ENCODE results near the gene COL4A2.

COL4A2 gene

DNA sequence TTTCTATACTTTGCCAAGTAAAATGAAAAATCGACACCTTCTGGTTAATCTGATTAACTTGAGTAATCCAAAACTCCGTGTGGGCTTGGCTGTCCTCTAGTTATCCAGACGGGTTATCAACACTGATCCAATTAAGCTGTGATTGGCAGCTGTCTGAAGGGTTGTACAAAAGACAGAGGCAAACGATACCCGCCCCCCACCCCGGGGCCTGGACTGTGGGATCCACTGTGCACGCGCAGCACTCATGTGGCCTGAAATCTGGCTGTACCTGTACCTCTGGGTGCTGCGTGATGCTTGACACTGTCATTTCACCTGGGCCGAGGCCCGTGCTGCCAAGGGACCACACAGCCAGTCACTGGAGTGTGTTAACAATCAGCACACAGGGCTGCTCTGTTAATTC is 53.5 kb downstream of the COL4A2 start:
- no peak for DNase-seq

DNA sequence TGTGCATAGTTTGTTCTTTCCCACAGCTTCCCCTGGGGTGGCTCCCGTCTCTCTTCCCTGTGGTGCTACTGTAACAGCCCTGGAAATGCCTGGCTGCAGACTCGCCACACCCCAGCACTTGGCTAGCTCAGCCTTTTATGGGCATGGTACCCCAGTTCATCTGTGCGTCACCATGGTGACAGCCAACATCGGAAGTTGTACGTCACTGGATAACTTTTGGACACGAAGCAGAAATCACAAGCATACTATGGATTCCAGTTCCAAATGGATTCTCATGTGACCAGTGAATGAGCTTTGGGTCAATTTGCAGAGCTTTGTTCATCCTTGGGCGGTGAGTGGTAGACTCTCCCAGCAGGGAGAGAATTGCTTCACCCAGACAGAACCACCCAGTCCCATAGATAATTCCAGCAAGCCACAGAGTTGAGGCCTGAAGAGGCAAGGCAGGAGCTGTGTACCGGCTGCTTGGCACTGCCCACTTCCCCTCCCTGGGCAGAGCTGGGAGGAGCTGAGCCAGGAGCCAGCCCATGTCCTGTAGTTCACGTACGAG is 54.4 kb downstream of the COL4A2 start:
- DNase-seq, result no peak

DNA sequence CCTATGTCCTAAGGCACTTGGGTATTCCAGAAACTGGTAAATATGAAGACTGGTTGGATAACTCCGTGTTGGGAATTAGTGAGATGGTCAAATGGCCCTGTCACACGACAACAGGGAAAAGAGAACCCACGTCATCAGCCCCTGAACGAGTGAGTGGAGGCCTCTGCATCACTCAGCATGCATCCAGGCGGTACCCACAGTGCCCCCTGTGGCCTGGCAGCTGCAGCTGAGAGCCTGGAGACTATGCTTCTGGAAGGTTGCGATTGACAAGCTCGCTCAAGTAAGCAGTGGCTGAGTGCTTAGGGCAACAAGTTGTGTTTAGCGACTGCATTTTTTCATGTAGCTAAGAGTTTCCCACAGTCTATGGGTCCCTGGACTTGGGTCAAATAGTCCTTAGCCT is 55.9 kb downstream of the COL4A2 start:
- no peak for DNase-seq

DNA sequence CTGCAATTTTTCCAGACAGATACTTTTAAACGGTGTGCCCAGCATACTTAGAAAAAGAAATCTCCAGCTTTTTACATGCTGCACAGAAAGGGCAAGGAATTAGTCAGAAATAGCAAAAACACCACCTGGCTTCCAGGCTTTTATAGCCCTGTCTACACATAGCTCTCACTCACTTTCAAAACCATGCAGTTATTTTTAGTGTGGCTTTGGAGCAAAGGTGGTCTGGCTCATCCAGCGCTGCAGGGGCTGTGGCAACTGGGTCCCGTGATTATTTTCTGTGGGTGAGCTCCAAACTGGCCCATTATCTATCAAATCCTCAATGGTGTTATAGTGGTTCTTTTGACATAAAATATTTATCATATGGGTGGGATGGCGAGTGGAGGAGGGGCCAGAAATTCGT is 57.0 kb downstream of the COL4A2 start:
- no peak for DNase-seq

DNA sequence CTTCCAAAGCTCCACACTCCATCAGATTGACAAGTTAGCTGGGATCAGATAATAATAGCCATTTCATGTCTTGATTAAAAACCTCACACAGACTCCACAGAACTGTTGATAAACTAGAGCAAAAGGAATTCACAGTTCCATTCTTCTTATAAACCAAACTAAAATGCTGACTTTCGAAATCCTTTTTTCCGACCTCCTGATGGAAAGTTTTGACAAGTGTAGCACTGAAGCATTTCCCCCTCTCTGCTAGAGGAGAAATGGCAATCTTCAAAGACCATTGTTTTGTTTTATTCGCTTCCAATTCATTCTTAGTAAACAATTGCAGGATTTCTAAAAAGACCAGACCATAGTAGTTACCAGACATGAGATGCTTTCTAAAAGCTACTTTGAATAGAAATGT is 58.8 kb downstream of the COL4A2 start:
- no peak for DNase-seq

DNA sequence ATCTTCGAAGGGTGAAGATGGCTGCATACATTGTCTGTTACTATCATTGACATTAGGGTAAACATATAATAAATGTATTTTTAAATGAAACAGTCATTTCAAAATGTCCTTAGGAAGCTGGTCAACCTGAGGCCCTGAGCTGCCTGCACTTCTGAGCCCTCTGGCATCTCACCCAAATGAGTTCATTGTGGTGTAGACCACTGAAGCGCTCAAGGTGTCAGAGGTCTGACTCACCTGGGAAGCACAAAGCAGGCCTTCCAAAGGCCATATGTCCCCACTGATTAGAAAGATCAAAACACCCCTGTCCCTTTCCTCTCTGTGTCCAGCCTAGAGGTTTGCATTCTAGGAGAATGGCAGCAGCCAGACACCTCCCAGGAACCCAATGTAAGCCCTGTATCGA is 59.6 kb downstream of the COL4A2 start:
- DNase-seq, result no peak

DNA sequence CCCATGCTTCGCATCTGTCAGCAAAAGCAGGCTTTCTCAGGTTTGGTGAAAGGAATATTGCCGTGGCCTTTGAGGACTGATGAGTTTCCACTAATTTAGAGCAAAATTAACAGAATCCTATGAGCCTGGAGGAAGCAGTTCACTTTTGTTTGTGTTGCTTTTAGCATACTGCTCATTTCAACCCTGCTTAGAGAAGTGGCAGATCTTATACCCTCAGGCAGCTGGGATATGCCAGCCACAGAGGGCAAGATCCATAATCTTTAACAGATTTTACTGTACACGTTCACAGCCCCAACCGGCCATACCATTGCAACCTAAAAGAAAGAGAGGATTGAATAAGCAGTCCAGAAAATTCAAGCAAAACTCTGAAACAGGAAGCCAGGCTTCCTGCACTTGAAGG is 60.5 kb downstream of the COL4A2 start:
- no peak for DNase-seq

DNA sequence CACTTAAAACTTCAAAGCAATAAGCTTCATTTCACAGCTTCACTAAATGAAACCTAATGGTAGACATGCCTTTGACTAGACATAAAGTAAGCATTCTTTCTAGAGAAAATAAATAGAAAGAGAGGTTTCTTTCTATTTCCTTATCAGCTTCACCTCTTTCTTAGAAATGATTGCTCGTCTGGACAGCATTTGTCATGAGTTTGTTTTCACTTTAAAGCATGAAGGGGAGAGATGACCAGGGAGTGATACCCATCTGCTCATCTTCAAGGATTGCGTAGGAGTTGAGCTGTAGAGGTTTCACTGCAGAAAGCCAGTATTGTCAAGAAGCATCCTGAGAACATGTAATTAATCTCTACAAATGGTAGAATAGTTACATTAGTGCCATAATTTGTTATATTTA is 61.3 kb downstream of the COL4A2 start:
- no peak for DNase-seq

DNA sequence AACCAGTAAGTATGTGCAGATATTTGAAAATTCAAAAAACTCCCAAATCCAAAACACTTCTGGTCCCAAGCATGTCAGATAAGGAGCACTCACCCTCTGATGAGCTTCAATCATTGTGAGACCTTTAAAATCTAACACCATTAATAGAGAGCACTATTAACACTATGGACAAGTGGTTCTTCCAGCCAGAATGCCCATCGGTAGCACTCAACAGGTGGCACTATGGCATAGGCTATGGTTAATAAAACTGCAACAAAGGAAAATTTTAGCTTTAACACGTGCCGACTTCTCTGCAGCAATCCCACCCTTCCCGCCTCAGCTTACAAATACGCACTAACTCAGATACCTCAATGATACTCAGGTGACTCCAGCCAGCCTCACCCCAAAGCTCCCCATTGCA is 62.3 kb downstream of the COL4A2 start:
- no peak for DNase-seq

DNA sequence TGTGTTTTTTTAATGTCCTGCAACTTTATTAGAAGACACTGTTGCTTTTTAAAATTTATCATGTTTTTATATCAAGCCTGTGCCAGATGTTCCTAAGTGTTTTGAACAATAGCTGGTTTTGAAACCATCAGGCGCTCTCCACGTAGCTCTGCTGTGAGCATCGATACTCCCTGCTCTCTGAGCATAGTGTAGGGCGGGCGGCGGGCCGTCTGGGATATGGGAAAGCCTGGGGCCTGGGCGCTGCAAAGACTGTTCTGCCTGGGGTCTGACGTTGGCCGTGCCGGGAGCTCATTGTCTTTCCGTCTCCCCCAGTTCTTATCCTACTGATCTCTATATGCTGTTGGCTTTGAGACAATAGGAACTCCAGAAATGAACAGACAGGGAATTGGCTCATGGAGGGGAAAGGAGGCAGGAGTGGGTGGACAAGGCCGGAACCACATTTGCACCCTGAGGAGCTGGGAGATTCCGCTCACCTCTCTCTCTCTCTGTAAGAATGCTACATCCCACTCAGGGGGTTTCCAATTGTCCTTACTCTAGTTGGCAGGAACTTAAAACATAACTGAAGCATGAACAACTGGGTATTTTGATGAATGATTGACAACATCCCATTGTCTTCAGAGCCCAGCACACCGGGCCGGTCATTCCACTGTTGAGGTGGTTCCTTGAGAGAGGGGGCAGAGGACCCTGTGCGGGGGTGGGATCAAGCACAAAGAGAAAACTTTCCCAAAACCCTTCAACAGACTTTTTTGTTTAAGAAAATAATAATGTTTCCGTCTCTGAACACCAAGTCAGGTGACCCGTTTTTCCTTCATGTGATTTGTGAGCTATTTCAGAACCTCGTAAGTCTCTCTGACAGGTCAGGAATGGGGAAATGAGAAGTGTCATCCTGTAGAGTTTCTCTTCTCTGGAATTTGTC is 64.7 kb downstream of the COL4A2 start:
- DNase-seq, result no peak

DNA sequence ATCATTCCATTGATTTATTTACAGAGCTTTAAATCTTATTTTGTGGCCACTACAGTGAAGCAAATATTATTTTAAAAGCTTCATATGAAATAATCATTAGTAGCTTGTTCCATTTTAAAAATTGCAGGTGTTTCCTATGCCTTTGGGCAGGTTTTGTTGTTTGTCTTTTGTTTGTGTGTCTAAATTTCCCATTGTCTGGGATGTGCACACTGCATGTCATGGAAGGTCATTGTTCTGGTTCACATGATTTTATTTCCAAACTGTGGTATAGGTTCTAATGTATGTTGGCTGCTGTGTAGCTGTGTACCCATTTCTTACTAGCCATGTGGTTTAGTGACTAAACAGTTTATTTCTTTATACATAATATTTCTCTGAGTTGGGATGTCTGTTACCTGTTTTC is 65.6 kb downstream of the COL4A2 start:
- no peak for DNase-seq

DNA sequence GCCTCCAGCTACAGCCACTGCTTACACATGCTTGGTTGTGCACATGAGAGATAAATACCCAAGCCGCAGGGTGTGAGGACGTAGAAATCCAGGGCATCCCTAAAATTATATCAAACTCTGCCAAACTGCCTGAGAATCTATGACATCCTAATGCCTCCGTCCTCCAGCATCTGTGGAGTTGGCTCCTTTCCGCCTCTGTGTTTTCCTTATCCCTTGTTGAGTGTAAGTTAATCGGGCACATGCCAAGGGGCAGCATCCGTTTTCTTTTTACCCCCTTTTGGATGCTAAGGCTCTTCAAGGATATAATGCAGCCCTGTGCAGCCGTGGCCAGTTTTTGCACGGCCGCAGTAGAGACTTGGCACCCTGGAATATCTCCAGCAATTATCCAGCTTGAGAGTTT is 66.5 kb downstream of the COL4A2 start:
- no peak for DNase-seq

DNA sequence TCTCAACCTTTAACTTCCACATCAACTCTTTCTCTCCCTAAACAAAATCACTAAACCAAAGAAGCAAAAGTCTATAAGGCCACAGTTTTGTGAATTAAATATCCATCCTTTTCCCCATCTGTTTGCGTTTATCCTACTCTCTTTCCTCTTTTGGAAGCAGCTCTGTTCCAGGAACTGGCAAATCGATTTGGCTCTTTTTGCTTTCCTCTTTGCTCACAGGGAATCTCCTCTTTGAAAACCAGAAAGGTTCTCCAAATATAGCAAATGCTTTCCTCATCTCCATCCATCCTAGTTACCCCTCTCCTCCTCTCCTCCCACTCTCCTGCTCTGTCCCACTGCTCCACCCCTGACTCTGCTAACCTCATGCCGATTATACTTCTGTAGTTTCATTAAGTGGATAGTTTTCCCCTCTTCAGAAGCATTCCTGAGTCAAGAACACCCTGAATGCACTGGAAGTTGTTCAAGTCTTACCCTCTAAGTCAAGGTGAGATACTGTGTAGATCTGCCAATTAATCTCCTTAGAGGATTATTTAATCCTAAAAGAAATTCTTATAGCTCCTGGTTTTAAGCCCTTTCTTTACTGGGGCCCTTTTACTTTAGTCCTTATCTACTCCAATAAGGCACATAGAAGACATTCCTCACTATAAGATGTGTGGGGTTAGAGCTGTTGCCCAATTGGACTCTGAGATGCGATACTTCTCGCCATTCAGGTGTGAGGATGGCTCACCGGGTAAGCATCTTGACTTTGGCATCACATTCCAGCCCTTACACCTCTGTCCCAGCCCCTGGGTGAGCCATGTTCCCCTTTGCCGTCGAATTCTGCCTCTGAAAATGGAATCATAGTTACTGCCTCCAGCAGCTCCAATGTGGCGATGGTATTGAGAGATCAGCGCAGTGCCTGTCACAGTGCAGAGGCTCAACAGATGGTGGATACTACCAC is 67.6 kb downstream of the COL4A2 start:
- DNase-seq, result no peak

DNA sequence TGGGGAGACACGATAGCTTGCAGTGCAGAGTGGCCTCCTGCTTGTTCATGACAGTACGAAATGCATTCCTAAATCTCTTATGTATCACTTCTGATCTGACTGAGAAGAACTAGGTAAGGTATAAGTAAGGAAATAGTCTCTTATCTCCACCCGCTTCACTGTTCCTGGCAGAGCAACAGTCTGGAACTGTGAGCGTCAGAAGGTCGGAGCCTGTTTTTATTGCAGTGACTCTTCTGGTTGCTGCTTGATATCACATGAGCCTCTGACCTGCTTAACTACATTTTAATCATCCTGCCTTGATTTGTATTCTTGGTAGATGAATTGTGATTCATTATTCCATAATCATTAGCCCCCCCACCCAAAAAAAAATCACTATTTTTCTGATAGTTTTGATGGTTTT is 69.0 kb downstream of the COL4A2 start:
- no peak for DNase-seq

DNA sequence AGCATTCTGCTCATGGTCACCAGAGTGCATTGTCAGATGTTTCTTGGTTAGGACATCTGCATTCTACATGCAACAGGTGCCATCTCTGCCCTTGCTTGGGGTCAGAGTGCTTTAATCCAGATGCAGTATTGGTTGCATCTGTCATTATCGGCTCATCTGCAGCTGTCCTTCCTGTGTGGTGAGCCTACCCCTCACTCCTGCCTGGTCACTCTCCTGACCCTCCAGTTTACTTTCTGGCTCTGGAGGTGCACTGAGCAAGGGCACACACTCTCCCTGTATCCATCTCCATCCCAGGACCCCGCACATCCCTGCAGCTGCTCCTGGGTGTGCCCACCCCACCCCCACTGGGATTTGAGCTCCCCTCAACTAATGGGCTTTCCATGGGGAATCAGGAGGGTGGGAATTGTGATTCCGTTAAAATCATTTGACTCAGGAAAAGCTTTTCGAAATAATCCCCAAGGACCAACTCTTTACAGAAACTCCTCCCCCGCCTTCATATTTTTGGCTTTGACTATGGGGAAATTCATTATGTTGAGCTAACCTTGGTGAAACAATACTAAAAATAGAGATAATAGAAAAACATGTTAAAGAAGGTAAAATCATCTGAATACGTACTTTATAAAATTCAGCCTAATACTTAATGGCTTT is 70.2 kb downstream of the COL4A2 start:
- DNase-seq, result no peak

DNA sequence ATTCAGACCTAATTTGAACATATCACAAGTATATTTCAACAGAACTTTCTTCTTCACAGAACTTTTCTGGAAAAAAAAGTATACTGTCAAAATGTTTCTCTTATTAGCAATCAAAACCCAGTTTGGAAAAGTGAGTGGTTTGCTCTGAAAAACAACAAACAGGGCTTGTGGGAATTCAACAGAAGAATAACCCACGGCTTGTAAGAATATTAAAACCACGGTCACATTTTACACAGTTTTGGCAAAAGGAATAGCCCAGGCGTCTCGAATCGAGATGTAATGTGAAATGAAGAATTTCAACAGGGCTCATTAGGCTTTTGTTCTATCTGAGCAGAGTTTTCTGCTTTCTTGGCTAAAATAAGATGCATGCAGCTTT is 70.7 kb downstream of the COL4A2 start:
- no peak for DNase-seq

DNA sequence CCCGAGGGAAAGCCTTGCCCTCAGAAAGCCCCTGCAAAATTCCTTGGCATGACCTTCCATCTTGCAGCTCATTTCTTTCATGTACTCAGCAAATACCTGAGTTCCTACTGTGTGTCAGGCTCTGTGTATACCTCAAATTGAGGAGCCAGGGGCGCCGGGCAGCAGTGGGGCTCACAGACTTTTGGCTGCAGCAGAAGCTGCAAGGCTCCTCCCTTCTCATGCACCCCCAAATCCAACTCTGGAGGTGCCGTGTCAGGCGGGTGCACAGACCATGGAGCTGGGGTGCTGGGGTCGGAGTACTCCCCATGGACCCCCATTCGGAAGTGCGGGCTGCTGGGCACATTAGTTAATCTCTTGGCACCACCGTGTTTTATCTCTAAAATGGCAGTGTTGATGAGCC is 72.3 kb downstream of the COL4A2 start:
- no peak for DNase-seq

DNA sequence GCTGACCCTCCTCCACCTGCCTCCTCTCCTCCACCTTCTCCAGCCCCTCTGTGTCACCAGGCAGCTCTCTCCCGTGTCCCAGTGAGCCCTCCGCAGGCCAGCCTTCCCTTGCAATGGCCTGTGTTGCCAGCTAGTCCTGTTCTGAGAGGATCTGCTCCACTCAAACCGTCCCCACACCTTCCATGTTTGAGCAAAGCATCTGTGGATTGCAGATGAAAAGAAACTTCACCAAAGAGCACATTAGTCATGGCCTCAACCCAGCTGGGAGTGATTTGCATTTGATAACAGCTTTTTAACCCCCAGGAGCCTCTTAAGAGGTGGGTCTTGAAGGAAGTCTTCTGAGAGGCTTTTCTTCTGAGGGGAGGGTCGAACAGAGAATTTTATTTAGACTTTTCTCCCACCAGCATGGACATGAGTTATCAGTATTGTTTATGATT is 72.8 kb downstream of the COL4A2 start:
- no peak for DNase-seq

DNA sequence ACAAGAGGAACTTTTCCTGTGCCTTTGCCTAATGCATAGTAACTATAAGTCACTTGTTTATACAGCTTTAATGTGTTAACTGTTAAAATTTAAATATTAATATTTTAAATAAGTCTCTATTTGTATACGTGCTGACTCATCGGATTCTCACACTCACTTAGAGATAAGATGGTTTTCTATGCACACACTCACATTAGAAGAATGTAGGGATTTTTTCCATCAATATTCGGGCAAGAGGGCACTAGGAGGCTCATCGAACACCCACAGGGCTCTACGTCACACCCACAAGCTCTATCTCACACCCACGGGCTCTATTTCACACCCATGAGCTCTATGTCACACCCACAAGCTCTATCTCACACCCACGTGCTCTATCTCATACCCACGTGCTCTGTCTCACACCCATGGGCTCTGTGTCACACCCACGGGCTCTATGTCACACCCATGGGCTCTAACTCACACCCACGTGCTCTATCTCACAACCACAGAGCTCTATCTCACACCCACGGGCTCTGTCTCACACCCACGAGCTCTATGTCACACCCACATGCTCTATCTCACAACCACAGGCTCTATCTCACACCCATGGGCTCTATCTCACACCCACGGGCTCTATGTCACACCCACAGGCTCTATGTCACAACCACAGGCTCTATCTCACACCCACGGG is 73.4 kb downstream of the COL4A2 start:
- no peak for DNase-seq

DNA sequence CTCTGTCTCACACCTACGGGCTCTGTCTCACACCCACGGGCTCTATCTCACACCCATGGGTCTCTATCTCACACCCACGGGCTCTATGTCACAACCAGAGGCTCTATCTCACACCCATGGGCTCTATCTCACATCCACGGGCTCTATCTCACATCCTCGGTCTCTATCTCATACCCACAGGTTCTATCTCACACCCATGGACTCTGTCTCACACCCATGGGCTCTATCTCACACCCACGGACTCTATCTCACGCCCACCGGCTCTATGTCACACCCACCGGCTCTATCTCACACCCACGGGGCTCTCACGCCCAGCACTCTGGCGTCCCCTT is 73.9 kb downstream of the COL4A2 start:
- DNase-seq, result no peak

DNA sequence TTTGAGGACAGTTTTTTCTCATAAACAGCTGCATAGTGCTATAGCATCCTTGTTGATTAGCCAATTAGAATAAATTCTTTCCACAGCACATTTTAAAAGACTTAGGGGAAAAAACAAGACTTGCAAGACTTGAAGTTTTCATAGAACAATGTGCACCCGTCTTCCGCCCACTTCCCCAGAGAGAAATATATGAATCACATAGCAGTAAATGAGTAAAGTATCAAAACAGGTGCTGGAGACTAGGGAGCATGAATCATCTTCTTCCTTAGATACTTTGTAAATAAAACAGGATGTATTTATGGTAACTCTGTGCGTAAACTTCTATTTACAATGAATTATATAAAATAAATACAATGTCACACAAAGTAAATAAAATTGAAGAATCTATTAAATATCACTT is 75.1 kb downstream of the COL4A2 start:
- peak in 1 of 2 experiments; percentile 1 for DNase-seq

DNA sequence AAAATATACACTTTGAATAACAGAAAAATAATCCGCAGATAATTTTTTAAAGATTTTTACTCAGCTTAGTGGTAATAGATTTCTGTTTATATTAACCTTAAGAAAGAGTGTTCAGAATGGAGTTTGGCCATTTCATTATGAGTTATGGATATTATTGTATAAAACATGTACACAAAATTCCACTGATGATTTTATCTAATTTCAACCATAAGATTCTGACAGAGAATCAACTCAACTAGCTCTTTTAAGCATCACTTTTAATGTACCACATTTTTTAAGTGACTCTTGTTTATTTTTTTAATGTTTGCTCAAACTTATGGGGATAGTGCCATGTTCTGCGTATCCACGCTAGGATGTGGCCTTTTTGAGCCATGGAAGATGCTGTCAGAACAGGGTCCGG is 75.7 kb downstream of the COL4A2 start:
- DNase-seq, result no peak
